Upper lobe of left lung (tissue), 6 donors: ENCODE measurements around the gene HLA-A. TPM values are rescaled to one million over a fixed set of nuclear protein-coding genes. Genes with fewer than 3 reads are reported as not detected.

Experiments used
- ATAC-seq, 2 donors: fragments of 200-7000 bp; cut with Tn5 transposase; one replicate each; pipeline ENCODE4 v1.9.1; 2022; ENCODE audit warnings: mild to moderate bottlenecking in 2 of 2, moderate library complexity in 2 of 2; ENCODE audit not compliant: low FRiP score in 2 of 2
- DNase-seq, 2 donors: peaks; one replicate each; pipeline ENCODE4 v3.0.0-alpha.2; 2019 to 2020
- H3K27ac ChIP-seq, 4 donors: fragments of 200-600 bp; sonication (generic); one replicate each; pipeline ENCODE4 v1.5.1; 2016 to 2019
- H3K27me3 ChIP-seq, 4 donors: fragments of 200-600 bp; sonication (generic); one replicate each; pipeline ENCODE4 v1.5.1; 2017 to 2019
- H3K36me3 ChIP-seq, 4 donors: fragments of 200-600 bp; sonication (generic); one replicate each; pipeline ENCODE4 v1.5.1; 2016 to 2019
- H3K4me1 ChIP-seq, 4 donors: fragments of 200-600 bp; sonication (generic); one replicate each; pipeline ENCODE4 v1.5.1; 2018 to 2019
- H3K4me3 ChIP-seq, 4 donors: fragments of 200-600 bp; sonication (generic); one replicate each; pipeline ENCODE4 v1.5.1; 2017 to 2019; ENCODE audit warnings: mild to moderate bottlenecking in 2 of 4, moderate library complexity in 1 of 4
- H3K9me3 ChIP-seq, 4 donors: fragments of 200-600 bp; sonication (generic); one replicate each; pipeline ENCODE4 v1.5.1; 2018 to 2019
- EP300 ChIP-seq, 4 donors: sonication (generic); formaldehyde crosslinking; IDR thresholded peaks; one replicate each; pipeline ENCODE4 v1.5.1; 2017; ENCODE audit warnings: antibody characterized with exemption in 4 of 4, control low read depth in 2 of 4
- POLR2A ChIP-seq, 4 donors: fragments of 450-650 bp; IDR thresholded peaks; one replicate each; pipeline ENCODE4 v1.5.1; 2016 to 2017; ENCODE audit warnings: antibody characterized with exemption in 4 of 4, mild to moderate bottlenecking in 2 of 4
- POLR2AphosphoS5 ChIP-seq, 2 donors: sonication (generic); formaldehyde crosslinking; IDR thresholded peaks; one replicate each; pipeline ENCODE4 v1.5.1; 2017; ENCODE audit warnings: antibody characterized with exemption in 2 of 2
- WGBS, 2 donors: methylation state at CpG; one replicate each; pipeline ENCODE4 v1.1.5; 2017 to 2018; 5-methylcytosine and 5-hydroxymethylcytosine counted together
- total RNA-seq, 6 donors: library from RNA; depleted of rRNA in 4 of 6; stranded (reverse); fragments of >200 nt in 4 of 6; gene quantifications; one replicate each; pipeline versions ENCODE4 v1.1.0 to v1.2.1, GENCODE V29; 2016 to 2021
- TF ChIP-seq, protein P1 (sequence below), 6 experiments: fragments of 450-650 bp in 4 of 6; fragments of 200-600 bp in 2 of 6; sonication (generic) in 2 of 6; IDR thresholded peaks; one replicate each; pipeline ENCODE4 v1.5.1; 2016 to 2019; ENCODE audit warnings: antibody characterized with exemption in 6 of 6
- donor health status: DM: no; HTN: no; CAD: no; lungs with moderate emphysema.
- donor health status: DM: no; HTN: yes; CAD: no; lungs with severe emphysema.

HLA-A gene
- total RNA-seq, 6 donors from 2014 or later: 497 to 1,319 (median 949) TPM

DNA sequence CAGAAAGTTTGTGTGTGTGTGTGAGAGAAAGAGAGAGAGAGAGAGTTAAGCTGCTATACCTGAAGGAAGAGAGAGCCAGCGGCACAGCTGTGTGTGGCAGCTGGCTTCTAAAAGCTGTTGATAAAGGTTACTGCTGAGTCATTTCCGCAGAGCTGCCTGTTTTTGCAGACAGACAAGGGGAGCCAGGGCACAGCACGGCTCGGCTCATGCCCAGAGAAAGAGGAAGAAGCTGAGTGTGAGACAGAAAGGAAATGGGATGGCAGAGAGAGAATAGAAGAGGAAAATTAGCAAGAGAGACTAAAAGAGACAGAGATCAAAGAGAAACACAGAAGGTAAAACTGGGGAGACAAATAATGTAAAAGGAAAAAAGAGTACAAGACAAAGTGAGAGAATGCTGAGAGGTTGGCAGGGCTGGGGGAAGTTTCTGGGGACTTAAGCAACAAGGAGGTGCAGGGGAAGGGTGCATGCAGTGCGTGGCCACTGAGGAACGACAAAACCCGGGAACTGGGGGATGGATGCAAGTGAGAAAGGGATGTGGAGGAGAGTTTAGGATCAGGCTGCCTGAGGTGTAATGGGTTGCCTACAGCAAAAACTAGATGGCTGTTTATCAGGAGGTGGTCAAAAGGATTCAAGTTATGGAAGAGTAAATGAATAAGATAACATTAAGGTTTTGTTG lies 22.7 kb downstream of the HLA-A start:
- 0 to 2% methylated on average over 7 of the region's 7 CpGs for WGBS, 2 donors
- H3K27ac ChIP-seq: peak overlapping the region; percentile 87 to 92 (median 88)
- TF ChIP-seq EP300 (IDR thresholded peaks at IDR 0.05): peak in 1 of 4 donors; percentile 64
- TF ChIP-seq POLR2AphosphoS5 (IDR thresholded peaks at IDR 0.05): peak; percentile 76 to 93
- peak in 2 of 4 donors; percentile 41 to 73 for TF ChIP-seq POLR2A (IDR thresholded peaks at IDR 0.05)
- TF ChIP-seq, protein P1, sequence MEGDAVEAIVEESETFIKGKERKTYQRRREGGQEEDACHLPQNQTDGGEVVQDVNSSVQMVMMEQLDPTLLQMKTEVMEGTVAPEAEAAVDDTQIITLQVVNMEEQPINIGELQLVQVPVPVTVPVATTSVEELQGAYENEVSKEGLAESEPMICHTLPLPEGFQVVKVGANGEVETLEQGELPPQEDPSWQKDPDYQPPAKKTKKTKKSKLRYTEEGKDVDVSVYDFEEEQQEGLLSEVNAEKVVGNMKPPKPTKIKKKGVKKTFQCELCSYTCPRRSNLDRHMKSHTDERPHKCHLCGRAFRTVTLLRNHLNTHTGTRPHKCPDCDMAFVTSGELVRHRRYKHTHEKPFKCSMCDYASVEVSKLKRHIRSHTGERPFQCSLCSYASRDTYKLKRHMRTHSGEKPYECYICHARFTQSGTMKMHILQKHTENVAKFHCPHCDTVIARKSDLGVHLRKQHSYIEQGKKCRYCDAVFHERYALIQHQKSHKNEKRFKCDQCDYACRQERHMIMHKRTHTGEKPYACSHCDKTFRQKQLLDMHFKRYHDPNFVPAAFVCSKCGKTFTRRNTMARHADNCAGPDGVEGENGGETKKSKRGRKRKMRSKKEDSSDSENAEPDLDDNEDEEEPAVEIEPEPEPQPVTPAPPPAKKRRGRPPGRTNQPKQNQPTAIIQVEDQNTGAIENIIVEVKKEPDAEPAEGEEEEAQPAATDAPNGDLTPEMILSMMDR (IDR thresholded peaks at IDR 0.05): no peak
- ATAC-seq: peak; percentile 85 to 93
- peaks cover 40 to 45% (median 44%) of the 10 kb centered on the region in 4 donors for H3K4me1 ChIP-seq
- H3K36me3 ChIP-seq: no peaks in the 10 kb centered on the region
- H3K27me3 ChIP-seq: no peaks in the 10 kb centered on the region
- DNase-seq: peak in 1 of 2 donors; percentile 95
- H3K9me3 ChIP-seq: no peaks in the 10 kb centered on the region
- peak overlapping the region in 3 of 4 donors; percentile 34 to 48 (median 47) for H3K4me3 ChIP-seq

DNA sequence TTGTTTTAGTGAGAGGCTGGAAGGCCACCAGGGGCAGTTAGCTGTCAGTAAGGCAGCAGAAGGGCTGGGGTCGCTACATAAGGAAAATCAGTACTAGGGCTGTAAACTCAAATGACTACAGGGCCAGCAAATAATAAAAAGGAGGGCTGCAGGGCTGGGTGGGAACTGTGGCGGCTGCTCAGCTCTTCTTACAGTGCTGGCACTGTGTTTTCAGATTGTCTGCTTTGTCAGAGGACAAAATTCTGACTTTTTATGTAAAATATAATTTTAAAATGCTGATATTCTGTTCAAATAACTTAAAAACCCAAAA lies 23.2 kb downstream of the HLA-A start:
- Histone ChIP-seq H3K4me3 (peak overlapping the region in 3 of 4 donors; percentile 34 to 48 (median 47)), H3K27ac (peak overlapping the region; percentile 87 to 92 (median 88)), H3K36me3 (no peaks in the 10 kb centered on the region), H3K27me3 (no peaks in the 10 kb centered on the region), H3K4me1 (peaks cover 40 to 45% (median 44%) of the 10 kb centered on the region in 4 donors), H3K9me3 (no peaks in the 10 kb centered on the region)
- WGBS, 2 donors: 6 to 8% methylated on average over 2 of the region's 2 CpGs
- TF ChIP-seq, protein P1 (IDR thresholded peaks at IDR 0.05): no peak
- TF ChIP-seq POLR2AphosphoS5 (IDR thresholded peaks at IDR 0.05) (no peak), EP300 (IDR thresholded peaks at IDR 0.05) (no peak), POLR2A (IDR thresholded peaks at IDR 0.05) (no peak)
- DNase-seq: no peak
- peak in 1 of 2 donors; percentile 13 for ATAC-seq

GRCh38 chr6:29965873-29966601 lies 23.7 kb downstream of the HLA-A start:
- 0 to 4% methylated on average over 8 of the region's 8 CpGs for WGBS, 2 donors
- ATAC-seq: peak; percentile 84 to 92
- Histone ChIP-seq H3K27ac (peak overlapping the region; percentile 87 to 92 (median 88)), H3K4me3 (peak overlapping the region in 3 of 4 donors; percentile 34 to 48 (median 47)), H3K36me3 (no peaks in the 10 kb centered on the region), H3K27me3 (no peaks in the 10 kb centered on the region), H3K9me3 (no peaks in the 10 kb centered on the region), H3K4me1 (peaks cover 40 to 45% (median 44%) of the 10 kb centered on the region in 4 donors)
- DNase-seq: peak; percentile 38 to 95
- no peak for TF ChIP-seq EP300 (IDR thresholded peaks at IDR 0.05)
- TF ChIP-seq POLR2A (IDR thresholded peaks at IDR 0.05): peak in 1 of 4 donors; percentile 28
- peak; percentile 35 to 57 for TF ChIP-seq POLR2AphosphoS5 (IDR thresholded peaks at IDR 0.05)

- Histone ChIP-seq H3K4me1 (peaks cover 40 to 45% (median 44%) of the 10 kb centered on the region in 4 donors), H3K4me3 (peak overlapping the region in 1 of 4 donors; percentile 6), H3K27ac (peak overlapping the region; percentile 22 to 92 (median 88)), H3K9me3 (no peaks in the 10 kb centered on the region), H3K27me3 (no peaks in the 10 kb centered on the region), H3K36me3 (no peaks in the 10 kb centered on the region)
- TF ChIP-seq POLR2A (IDR thresholded peaks at IDR 0.05) (no peak), EP300 (IDR thresholded peaks at IDR 0.05) (no peak), POLR2AphosphoS5 (IDR thresholded peaks at IDR 0.05) (peak in 1 of 2 donors; percentile 24)
- TF ChIP-seq, protein P1 (IDR thresholded peaks at IDR 0.05): peak in 3 of 6 experiments; percentile 8 to 15 (median 12)
- peak in 1 of 2 donors; percentile 78 for DNase-seq
- 25 to 29% methylated on average over 4 of the region's 4 CpGs for WGBS, 2 donors
- ATAC-seq: no peak
Measured at GRCh38 chr6:29967379-29968010, 25.2 kb downstream of the HLA-A start.

- no peak for ATAC-seq
- Histone ChIP-seq H3K4me1 (peaks cover 40 to 45% (median 44%) of the 10 kb centered on the region in 4 donors), H3K27ac (peak overlapping the region in 2 of 4 donors; percentile 22 to 35), H3K4me3 (no peak overlapping the region), H3K27me3 (no peaks in the 10 kb centered on the region), H3K9me3 (no peaks in the 10 kb centered on the region), H3K36me3 (no peaks in the 10 kb centered on the region)
- 69 to 75% methylated on average over 2 of the region's 2 CpGs for WGBS, 2 donors
- DNase-seq: no peak
- TF ChIP-seq POLR2AphosphoS5 (IDR thresholded peaks at IDR 0.05) (no peak), POLR2A (IDR thresholded peaks at IDR 0.05) (no peak), EP300 (IDR thresholded peaks at IDR 0.05) (no peak)
- TF ChIP-seq, protein P1 (IDR thresholded peaks at IDR 0.05): no peak
Measured at GRCh38 chr6:29968130-29968529, 25.8 kb downstream of the HLA-A start.
